Measurements from ENCODE around the gene PPP1R27. TPM values are rescaled to one million over a fixed set of nuclear protein-coding genes. Genes with fewer than 3 reads are reported as not detected.

PPP1R27 gene
- total RNA-seq, 1 donor from 2014 or later, result 0.17 TPM

- DNase-seq (ENCODE audit: low read depth), result no peak
- H3K4me3 ChIP-seq (ENCODE audit: low read depth, low read length), result no peak overlapping the region
- TF ChIP-seq, protein P1, sequence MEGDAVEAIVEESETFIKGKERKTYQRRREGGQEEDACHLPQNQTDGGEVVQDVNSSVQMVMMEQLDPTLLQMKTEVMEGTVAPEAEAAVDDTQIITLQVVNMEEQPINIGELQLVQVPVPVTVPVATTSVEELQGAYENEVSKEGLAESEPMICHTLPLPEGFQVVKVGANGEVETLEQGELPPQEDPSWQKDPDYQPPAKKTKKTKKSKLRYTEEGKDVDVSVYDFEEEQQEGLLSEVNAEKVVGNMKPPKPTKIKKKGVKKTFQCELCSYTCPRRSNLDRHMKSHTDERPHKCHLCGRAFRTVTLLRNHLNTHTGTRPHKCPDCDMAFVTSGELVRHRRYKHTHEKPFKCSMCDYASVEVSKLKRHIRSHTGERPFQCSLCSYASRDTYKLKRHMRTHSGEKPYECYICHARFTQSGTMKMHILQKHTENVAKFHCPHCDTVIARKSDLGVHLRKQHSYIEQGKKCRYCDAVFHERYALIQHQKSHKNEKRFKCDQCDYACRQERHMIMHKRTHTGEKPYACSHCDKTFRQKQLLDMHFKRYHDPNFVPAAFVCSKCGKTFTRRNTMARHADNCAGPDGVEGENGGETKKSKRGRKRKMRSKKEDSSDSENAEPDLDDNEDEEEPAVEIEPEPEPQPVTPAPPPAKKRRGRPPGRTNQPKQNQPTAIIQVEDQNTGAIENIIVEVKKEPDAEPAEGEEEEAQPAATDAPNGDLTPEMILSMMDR (conservative IDR thresholded peaks at IDR 0.05; ENCODE audit: low read depth, low read length), result no peak
Observed at GRCh38 chr17:81867170-81867990, 32.5 kb upstream of the PPP1R27 start.

DNA sequence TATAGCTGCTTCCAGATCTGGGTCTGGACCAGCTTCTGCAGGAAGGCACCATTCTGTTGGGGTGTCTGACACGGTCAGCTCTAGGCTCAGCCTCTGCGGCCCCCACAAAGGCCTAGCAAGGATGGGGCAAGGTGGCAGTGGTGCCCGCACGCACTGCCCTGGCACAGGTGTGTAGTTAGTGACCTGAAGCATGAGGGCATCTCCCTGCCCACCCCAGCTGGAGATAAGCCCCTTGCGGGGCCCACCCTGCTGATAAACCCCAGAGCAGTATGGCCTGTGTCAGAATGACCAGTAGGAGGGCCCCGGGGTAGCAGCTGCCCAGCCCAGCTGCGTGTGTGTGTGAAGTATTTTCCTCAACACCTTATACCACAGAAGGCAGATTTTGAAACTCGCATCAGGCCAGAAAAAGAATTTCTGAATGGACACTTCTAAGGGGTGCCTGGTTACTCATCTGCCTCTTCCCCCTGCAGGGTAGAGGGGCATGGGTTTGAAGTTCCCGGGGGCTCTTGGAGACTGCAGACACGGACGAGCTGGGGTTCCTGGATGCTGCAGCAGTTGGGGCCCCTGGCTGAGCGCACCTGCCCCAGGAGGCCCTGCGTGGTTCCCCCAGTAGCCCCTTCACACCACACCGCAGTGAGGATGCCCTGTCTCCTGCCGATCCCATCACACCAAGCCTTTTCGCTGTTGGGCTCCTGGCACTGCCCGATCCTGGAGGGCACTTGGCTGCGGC, 31.8 kb upstream of the PPP1R27 start:
- TF ChIP-seq, protein P1 (conservative IDR thresholded peaks at IDR 0.05; ENCODE audit: low read depth, low read length), result no peak
- DNase-seq (ENCODE audit: low read depth), result no peak
- no peak overlapping the region for H3K4me3 ChIP-seq (ENCODE audit: low read depth, low read length)

DNA sequence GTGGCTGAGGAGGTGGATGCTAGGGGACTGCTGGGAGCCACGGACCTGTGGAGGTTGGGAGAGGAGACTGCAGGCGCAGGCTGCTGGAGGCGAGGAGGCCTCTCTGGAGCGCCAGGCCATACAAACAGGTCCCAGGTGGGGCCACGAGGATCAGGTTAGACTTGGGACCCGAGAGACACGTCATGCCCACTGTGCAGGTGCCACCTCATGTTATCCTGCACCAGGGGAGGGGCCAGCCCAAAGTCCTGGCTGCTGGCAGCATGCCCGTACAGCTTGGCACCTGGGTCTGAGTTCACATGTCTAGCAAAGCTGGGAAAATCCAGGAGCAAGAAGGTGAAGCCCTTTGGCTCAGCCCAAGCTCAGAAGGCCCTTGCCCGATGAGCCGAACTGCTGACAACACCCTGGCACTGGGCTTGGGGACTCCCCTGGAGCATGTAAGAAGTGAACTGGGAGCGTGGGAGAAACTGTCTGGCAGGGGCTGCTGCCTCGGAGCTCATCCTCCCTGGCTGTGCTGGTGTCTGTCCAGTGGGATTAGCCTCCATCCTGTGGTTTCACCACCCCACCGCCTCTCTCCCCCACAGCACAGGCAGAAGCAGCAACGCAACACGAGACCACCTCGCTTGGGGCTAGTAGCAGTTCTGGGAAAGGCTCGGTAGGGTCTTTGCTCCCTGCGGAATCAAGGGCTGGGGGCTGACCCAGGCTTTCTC, 31.0 kb upstream of the PPP1R27 start:
- DNase-seq (ENCODE audit: low read depth), result peak; percentile 31
- TF ChIP-seq, protein P1 (conservative IDR thresholded peaks at IDR 0.05; ENCODE audit: low read depth, low read length), result no peak
- no peak overlapping the region for H3K4me3 ChIP-seq (ENCODE audit: low read depth, low read length)

DNA sequence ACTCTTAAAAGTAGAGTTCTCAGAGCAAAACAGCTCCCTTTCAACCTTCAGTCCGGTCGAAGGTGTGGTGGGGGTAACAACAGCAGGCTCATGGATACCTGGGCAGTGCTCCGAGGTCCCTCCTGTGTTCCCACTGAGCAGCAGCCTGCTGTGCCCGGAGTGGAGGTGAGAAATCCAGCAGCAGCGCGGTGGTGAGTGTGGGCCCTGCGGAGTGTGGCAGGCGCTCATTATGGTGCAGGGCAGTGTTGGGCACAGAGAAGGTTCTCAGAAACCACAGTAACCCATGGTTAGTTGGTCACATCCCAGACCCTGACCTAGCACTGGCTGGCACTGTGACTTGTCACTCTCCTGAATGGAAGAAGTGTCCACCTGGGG, 30.5 kb upstream of the PPP1R27 start:
- no peak overlapping the region for H3K4me3 ChIP-seq (ENCODE audit: low read depth, low read length)
- TF ChIP-seq, protein P1 (conservative IDR thresholded peaks at IDR 0.05; ENCODE audit: low read depth, low read length), result no peak
- no peak for DNase-seq (ENCODE audit: low read depth)

DNA sequence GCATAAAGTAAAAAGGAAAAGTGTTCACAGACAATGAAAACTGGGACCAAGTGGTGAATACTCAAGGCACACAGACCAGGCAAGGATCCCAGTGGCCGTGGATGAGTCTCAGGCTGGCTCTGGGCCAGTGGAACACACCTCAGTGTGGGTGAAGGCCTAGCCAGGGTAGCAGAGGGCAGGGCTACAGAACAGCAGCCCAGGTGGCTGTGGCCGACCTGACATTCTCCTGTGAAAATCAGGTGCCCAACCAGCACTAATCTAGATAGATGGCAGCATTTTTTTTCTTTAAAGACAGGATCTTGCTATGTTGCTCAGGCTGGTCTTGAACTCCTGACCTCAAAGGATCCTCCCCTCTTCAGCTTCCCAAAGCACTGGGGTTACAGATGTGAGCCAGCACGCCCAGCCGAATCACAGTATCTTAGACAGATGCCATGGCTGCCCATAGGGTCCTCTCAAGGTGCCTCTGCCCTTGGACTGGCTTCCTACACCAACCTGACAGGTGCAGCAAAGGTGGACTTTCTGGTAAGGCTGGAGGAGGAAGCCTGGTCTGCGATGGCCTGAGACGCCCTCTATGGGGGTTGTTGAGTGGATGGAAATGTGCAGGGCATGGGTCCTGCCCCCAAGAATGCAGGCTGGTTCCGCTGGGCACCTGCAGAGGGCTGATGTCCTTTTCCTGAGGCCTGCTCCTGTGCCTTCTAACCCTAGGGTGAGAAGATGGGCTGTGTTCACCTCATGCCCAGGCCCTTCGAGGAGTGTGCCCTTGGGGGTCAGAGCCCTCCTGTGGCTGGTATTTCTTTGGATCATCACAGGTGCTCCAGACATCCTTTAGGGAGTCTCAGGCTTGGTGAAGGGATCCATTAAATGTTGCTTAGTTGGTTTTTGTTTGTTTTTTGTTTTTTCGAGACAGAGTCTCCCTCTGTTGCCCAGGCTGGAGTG, 29.3 kb upstream of the PPP1R27 start:
- no peak for DNase-seq (ENCODE audit: low read depth)
- TF ChIP-seq, protein P1 (conservative IDR thresholded peaks at IDR 0.05; ENCODE audit: low read depth, low read length), result peak; percentile 9
- H3K4me3 ChIP-seq (ENCODE audit: low read depth, low read length), result no peak overlapping the region

DNA sequence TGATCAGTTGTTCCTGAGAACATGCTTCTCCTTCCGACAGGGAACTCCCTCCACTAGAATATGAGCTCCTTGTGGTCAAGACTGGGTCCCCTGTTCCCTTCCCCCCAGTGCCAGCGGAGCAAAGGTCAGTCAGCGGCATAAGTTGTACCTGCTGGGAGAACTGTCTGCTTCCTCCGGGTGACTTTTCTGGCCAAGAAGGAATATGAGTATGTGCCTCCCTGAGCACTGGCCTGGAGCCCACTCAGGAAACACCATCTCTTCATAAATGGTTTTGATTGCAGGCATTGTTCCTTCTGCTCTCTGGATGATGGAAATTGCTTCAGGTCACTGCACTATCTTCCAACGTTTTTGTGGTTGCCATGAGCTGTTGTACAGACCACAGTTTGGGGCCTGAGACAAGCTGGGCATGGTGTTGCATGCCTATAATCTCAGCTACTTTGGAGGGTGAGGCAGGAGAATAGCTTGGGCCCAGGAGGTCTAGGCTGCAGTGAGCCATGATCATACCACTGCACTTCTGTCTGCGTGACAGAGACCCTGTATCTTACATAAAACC, 28.3 kb upstream of the PPP1R27 start:
- TF ChIP-seq, protein P1 (conservative IDR thresholded peaks at IDR 0.05; ENCODE audit: low read depth, low read length), result no peak
- H3K4me3 ChIP-seq (ENCODE audit: low read depth, low read length), result no peak overlapping the region

More for the DNA sequence above, 28.3 kb upstream of the PPP1R27 start:
- no peak for DNase-seq (ENCODE audit: low read depth)
